ENCODE results near the gene HMOX2. TPM values are rescaled to one million over a fixed set of nuclear protein-coding genes. Genes with fewer than 3 reads are reported as not detected.

Gene HMOX2
- total RNA-seq, 1 experiment from 2014 or later: 48.5 TPM

- Histone ChIP-seq H3K4me1 (replicated peaks) (no peaks in the 10 kb centered on the region), H3K9me3 (replicated peaks) (no peaks in the 10 kb centered on the region), H3K27ac (no peak overlapping the region), H3K36me3 (no peaks in the 10 kb centered on the region), H3K4me3 (no peak overlapping the region), H3K27me3 (replicated peaks) (peaks cover 6% of the 10 kb centered on the region)
- no peak for DNase-seq (ENCODE audit: low read depth in 1 of 2, low spot score in 2 of 2)
Observed at GRCh38 chr16:4552541-4552940, 76.3 kb downstream of the HMOX2 start.

DNA sequence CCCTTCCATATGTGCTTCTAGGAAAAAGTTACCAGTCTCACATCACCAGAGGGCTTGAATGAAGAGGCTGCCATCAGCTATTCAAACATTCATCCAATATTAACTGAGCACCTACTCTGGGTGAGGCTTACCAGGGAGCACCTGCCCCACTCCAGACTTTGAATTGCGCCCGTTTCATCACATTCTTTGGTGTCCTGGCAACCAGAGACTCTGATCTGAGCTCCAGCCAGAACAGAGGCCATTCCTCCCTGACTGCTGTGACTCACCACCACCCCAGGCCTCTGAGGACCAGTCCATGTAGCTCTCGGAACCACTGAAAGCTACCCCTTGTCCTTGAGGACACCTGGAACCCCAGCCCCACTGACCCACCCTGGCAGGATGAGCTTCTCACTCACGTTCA is 79.9 kb downstream of the HMOX2 start, which contains the start of gene C16orf96:
TSS of gene C16orf96 (plus strand) at position 229 of the 400 bp plus-strand sequence. CDS start at position 379, 150 bp downstream.
- Histone ChIP-seq H3K9me3 (replicated peaks) (no peaks in the 10 kb centered on the region), H3K4me3 (no peak within 1 kb of the TSS), H3K27me3 (replicated peaks) (peaks cover 6% of the 10 kb centered on the region), H3K27ac (no peak within 1 kb of the TSS), H3K4me1 (replicated peaks) (no peaks in the 10 kb centered on the region), H3K36me3 (no peaks in the 10 kb centered on the region)
- DNase-seq (ENCODE audit: low read depth in 1 of 2, low spot score in 2 of 2): no peak

- no peaks in the 10 kb centered on the region for H3K9me3 ChIP-seq (replicated peaks)
- H3K27me3 ChIP-seq (replicated peaks): peaks cover 6% of the 10 kb centered on the region
- H3K27ac ChIP-seq: no peak overlapping the region
- no peaks in the 10 kb centered on the region for H3K36me3 ChIP-seq
- H3K4me3 ChIP-seq: no peak overlapping the region
- DNase-seq (ENCODE audit: low read depth in 1 of 2, low spot score in 2 of 2): no peak
- H3K4me1 ChIP-seq (replicated peaks): no peaks in the 10 kb centered on the region
Observed at GRCh38 chr16:4556580-4556979, 80.4 kb downstream of the HMOX2 start.

DNA sequence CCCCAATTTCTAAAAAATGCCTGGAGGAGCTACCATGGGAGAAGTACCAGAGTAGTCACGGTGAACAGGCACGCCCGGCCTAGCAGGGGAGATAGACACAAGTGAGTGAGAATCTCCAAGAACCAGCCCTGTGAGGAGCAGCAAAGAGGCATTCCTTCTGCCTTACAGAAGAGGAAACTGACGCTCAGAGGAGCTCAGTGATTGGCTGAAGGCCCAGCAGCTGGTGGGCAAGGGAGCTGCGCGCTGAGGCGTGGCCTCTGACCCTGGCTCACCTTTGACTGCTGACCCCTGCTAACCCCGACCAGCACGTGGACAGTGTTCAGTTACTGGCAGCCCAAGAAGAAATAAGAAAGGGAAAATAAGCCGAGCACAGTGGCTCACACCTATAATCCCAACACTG is 81.8 kb downstream of the HMOX2 start:
- Histone ChIP-seq H3K4me3 (no peak overlapping the region), H3K4me1 (replicated peaks) (no peaks in the 10 kb centered on the region), H3K36me3 (no peaks in the 10 kb centered on the region), H3K9me3 (replicated peaks) (no peaks in the 10 kb centered on the region), H3K27me3 (replicated peaks) (peaks cover 6% of the 10 kb centered on the region), H3K27ac (no peak overlapping the region)
- no peak for DNase-seq (ENCODE audit: low read depth in 1 of 2, low spot score in 2 of 2)

Other genes starting within 250 kb of the HMOX2 start
- 0.05 and 0.31 TPM in 2 replicates for gene SRL, start 234.3 kb upstream of the HMOX2 start, total RNA-seq (2014; rRNA removed; shearing (Covaris generic))
- gene TFAP4, start 203.4 kb upstream of the HMOX2 start, total RNA-seq (2014; rRNA removed; shearing (Covaris generic)): 2.9 and 7.1 TPM in 2 replicates
- gene GLIS2, start 160.3 kb upstream of the HMOX2 start, total RNA-seq (2014; rRNA removed; shearing (Covaris generic)): 0.13 and 0.71 TPM in 2 replicates
- gene PAM16, start 125.1 kb upstream of the HMOX2 start, total RNA-seq (2014; rRNA removed; shearing (Covaris generic)): 86.4 and 125 TPM in 2 replicates
- 85.4 and 93.6 TPM in 2 replicates for gene VASN, start 104.5 kb upstream of the HMOX2 start, total RNA-seq (2014; rRNA removed; shearing (Covaris generic))
- gene CORO7, start 59.8 kb upstream of the HMOX2 start, total RNA-seq (2014; rRNA removed; shearing (Covaris generic)): 18.6 and 26.8 TPM in 2 replicates
- 58.2 and 81.9 TPM in 2 replicates for gene DNAJA3, start 50.5 kb upstream of the HMOX2 start, total RNA-seq (2014; rRNA removed; shearing (Covaris generic))
- gene NMRAL1, start 1.8 kb upstream of the HMOX2 start, total RNA-seq (2014; rRNA removed; shearing (Covaris generic)): 9.5 and 14.5 TPM in 2 replicates
- 5.1 and 7.9 TPM in 2 replicates for gene CDIP1, start 62.4 kb downstream of the HMOX2 start, total RNA-seq (2014; rRNA removed; shearing (Covaris generic))
- not detected in 2 replicates for gene C16orf96, start 79.9 kb downstream of the HMOX2 start, total RNA-seq (2014; rRNA removed; shearing (Covaris generic))
- gene UBALD1, start 138.5 kb downstream of the HMOX2 start, total RNA-seq (2014; rRNA removed; shearing (Covaris generic)): 6.1 and 9.6 TPM in 2 replicates
- gene MGRN1, start 148.4 kb downstream of the HMOX2 start, total RNA-seq (2014; rRNA removed; shearing (Covaris generic)): 9.1 and 15.0 TPM in 2 replicates
- gene NUDT16L1, start 217.2 kb downstream of the HMOX2 start, total RNA-seq (2014; rRNA removed; shearing (Covaris generic)): 63.5 and 83.0 TPM in 2 replicates